ENCODE data around the gene LARP1B.
"Not testable (repeated sequence)": the region's sequence is repeated elsewhere in the genome, so short reads cannot be mapped to it uniquely, and the experiment has no call there.

Gene LARP1B

DNA sequence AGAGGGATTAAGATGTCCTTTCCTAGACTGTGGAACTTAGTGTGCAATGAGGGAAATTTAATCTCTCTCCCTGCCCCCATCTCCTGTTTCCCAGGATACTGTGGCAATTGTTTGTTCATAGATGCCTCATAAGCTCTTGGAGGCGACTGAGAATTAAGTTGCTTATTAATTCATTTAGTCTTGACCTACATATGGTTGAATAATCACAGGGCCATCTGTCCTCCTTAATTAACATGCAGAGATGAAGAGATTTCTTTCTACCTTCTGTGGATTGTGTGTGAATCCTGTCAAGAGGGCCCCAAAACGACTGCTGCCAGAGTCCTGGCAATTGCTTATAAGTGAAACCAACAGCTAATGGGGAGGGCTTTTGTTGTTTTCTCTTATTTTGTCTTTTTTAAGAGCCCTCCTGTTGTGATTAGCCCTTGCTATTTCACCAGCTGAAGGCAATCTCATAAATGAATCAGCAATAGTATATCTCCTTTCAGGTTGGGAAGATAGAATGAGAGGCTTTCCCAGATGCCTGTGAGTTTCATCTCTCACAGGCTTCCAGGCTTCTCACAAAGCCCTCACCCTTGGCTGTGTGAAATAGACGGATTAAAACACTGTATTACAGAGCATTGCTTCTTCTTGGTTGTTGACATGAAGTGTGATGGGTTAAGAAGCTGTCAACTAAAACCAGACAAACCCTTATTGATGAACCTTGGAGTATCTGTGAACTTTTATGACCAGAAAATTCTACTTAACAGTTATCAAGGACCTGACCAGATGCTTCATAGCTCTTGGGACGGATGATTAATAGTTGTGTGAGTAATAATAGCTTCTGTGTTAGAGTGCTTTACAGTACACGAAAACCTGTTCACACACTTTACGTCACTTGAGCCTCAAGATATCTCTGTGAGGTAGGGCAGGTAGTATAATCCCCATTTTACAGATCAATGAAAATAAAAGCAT, 168.0 kb downstream of the LARP1B start:
- no peak for DNase-seq

DNA sequence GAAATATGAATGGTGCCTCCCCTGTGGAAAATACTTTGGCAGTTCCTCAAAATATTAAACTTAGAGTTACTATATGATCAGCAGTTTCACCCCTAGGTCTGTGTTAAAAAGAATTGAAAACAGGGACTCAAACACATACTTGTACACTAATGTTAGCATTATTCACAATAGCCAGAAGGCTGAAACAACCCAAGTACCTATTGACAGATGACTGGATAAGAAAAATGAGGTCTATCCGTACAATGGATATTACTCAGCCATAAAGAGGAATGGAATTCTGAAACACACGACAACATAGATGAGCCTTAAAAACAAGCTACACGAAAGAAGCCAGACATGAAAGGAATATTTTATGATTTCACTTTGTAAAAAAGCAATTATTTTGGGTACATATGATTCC, 171.6 kb downstream of the LARP1B start:
- no peak for DNase-seq

GRCh38 chr4:128234836-128235235, 173.7 kb downstream of the LARP1B start:
- no peak for DNase-seq

DNA sequence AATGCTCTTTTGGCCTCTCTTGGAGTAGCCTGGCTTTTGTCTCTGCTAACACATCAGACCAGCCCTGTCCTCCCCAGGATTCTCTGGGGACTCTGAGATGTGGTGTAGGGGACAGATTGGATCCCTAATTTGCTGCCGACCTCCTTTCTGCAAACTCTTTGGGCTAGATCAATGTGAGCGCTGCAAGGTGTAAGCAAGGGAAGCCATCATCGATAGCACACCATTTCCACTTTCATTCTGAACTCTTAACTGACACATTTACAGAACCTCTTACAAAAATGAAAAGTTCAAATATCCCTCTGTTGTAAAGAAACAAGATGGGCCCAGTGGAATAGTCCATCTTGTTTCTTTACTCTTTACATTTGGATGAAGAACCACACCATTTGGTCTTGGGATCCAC, 179.9 kb downstream of the LARP1B start:
- no peak for DNase-seq

GRCh38 chr4:128241425-128241913, 180.4 kb downstream of the LARP1B start:
- DNase-seq: no peak

DNA sequence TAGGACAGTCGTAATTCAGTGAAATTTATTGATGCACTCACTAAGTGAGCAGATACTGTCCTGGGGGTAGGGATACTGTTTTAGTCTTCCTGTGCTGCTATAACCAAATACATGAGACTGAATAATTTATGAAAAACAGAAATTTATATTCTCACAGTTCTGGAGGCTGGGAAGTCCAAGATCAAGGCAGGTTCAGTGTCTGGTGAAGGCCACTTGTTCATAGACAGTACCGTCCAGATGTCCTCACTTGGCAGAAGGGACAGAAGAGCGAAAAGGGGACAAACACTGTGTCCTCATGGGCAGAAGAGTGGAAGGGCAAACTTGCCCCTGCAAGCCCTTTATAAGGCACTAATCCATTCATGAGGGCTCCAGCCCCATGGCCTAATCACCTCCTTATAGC, 180.9 kb downstream of the LARP1B start:
- DNase-seq: no peak

DNA sequence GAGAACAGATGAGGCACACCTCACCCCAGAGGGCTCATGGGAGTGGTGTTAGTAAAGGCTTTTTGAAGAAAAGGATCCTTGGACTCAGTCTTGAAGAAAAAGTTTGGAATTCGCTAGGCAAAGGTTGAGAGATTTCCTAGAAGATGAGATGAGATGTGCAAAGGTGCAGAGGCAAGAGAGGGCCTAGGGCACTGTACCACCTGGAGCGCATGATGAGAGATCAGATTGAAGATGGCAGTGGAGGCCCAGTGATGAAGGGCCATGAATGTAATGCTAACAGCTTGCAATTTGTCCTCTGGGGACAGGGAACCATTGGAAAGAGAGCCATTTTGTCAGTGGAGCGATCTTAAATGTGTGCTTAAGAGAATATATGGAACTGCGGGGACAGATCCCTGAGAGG, 181.5 kb downstream of the LARP1B start:
- no peak for DNase-seq

- no peak for DNase-seq
Observed at GRCh38 chr4:128244379-128244778, 183.3 kb downstream of the LARP1B start.

DNA sequence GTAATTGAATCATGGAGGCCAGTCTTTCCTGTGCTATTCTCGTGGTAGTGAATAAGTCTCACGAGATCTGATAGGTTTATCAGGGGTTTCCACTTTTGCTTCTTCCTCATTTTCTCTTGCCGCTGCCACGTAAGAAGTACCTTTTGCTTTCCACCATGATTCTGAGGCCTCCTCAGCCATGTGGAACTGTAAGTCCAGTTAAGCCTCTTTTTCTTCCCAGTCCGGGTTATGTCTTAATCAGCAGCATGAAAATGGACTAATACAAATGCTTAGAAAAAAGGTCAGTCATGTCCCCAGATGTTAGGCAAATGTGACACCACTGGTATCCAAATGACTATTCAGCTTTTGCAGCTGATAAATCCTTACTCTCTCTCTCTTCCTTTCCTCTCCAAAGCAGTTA, 184.3 kb downstream of the LARP1B start:
- DNase-seq: not testable (repeated sequence)

DNA sequence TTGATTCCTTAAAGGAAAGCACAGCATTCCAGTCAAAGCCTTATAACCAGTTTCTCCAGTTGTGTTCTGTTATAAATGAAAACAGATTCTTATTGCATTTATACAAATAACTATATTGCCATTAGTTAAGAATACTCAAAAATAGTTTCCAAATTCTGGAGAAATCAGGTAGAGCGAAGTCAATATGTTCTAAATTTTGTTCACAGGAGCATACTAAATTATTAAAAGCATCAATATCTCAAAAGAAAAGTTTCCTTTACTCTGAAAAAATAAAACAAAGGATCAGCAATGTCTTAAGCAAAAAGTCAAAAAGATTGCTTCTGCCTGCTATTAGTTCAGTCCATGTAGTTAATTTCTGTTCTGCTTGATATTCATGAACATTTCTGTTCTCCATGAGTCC, 186.8 kb downstream of the LARP1B start:
- DNase-seq: no peak

DNA sequence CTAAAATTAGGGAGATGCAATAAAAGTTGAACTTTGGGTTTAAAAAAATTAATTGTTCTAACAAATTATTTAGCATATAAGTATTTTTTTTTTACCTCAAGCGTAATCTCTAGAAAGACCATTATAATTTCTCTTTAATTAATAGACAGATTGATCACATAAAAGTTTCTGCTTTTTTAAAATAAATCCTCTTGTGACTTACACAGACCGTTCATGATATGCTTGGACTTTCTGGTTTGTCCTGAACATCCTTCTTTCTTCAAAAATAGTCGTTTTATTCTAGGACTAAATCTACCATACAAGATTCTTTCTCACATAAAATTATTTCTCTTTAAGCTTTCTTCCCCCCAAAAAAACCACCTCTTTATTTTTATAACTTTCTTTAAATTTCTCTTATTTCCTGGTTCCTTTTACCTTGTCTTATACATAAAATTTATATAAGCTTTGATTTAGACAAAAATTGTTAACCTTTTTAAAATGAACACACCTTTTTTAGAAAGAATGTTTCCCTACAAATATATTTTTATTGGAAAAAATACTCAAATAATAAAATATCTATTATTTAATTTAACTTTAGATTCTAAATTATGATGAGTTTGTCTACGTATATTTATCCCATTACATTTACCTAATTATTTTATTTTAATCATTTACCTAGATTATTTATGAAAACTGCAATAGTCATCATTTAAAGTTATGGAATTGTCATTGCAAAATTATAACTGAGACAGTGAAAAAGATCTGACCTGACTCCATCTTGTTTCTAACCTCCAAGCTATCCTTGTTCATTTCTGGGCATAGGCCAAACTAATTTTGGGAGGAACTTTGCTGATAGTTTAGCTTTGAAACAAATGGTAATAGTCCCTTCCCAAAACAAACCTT, 188.9 kb downstream of the LARP1B start:
- DNase-seq: no peak

DNA sequence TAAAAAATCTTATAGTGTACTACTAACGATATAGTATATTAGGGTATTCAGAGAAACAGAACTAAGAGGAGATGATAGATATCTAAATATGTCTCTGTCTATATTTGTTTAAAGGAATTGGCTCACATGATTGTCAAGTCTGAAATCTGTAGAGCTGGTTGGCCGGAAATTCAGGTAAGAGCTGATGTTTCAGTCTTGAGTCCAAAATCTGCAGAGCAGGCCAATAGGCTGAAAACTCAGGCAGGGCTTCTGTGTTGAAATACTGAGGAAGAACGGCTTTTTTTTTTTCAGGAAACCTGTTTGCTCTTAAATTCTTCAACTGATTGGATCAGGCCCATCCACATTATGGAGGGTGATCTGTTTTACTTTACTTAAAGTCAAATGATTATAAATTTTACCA, 194.8 kb downstream of the LARP1B start:
- no peak for DNase-seq

GRCh38 chr4:128256539-128256938, 195.4 kb downstream of the LARP1B start:
- no peak for DNase-seq

DNA sequence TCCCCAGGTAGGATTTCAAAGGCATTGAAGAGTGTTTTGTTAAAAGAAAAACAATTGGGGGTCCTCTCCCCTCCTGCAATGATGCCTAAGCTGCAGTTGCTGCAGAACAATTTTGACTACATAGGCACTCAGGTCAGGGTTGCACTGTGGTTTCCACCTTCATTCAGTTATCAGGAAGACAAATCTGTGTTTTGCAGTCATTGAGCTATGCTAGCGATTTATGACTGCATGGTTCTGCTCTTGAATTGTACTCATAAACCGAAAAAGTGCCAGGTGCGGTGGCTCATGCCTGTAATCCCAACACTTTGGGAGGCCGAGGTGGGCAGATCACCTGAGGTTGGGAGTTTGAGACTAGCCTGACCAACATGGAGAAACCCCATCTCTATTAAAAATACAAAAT, 197.1 kb downstream of the LARP1B start:
- DNase-seq: not testable (repeated sequence)

- DNase-seq: not testable (repeated sequence)
Observed at GRCh38 chr4:128259889-128260288, 198.8 kb downstream of the LARP1B start.
